ENCODE data around the gene ASMTL. TPM values are rescaled to one million over a fixed set of nuclear protein-coding genes. Genes with fewer than 3 reads are reported as not detected.
"Not testable (repeated sequence)": the region's sequence is repeated elsewhere in the genome, so short reads cannot be mapped to it uniquely, and the experiment has no call there.

The ASMTL gene
- total and polyA plus RNA-seq, 10 donors, result 21.3 to 35.5 (median 27.2) TPM

GRCh38 chrX:1433646-1434357 is 18.9 kb downstream of the ASMTL start:
- DNase-seq, result peak; percentile 61
- Histone ChIP-seq H3K9me3 (peaks cover 0 to 6% (median 0%) of the 10 kb centered on the region in 8 donors), H3K4me1 (no peaks in the 10 kb centered on the region), H3K27ac (no peak overlapping the region), H3K27me3 (replicated peaks in 1 of 7) (no peaks in the 10 kb centered on the region), H3K4me3 (no peak overlapping the region), H3K36me3 (peaks cover 0 to 86% (median 44%) of the 10 kb centered on the region in 6 donors)
- intact Hi-C loops (cut with DNase I; ENCODE audit: low total_unique reads), result no loop called here
- WGBS, 5 donors, result 90 to 97% (median 96%) methylated on average over 16 to 19 of the region's 19 CpGs
- no peak for TF ChIP-seq POLR2A (IDR thresholded peaks at IDR 0.05)
- TF ChIP-seq, protein P1, sequence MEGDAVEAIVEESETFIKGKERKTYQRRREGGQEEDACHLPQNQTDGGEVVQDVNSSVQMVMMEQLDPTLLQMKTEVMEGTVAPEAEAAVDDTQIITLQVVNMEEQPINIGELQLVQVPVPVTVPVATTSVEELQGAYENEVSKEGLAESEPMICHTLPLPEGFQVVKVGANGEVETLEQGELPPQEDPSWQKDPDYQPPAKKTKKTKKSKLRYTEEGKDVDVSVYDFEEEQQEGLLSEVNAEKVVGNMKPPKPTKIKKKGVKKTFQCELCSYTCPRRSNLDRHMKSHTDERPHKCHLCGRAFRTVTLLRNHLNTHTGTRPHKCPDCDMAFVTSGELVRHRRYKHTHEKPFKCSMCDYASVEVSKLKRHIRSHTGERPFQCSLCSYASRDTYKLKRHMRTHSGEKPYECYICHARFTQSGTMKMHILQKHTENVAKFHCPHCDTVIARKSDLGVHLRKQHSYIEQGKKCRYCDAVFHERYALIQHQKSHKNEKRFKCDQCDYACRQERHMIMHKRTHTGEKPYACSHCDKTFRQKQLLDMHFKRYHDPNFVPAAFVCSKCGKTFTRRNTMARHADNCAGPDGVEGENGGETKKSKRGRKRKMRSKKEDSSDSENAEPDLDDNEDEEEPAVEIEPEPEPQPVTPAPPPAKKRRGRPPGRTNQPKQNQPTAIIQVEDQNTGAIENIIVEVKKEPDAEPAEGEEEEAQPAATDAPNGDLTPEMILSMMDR (IDR thresholded peaks at IDR 0.05 in 8 of 11, conservative IDR thresholded peaks at IDR 0.05 in 3 of 11), result no peak
- TF ChIP-seq POLR2AphosphoS5 (IDR thresholded peaks at IDR 0.05), result no peak

DNA sequence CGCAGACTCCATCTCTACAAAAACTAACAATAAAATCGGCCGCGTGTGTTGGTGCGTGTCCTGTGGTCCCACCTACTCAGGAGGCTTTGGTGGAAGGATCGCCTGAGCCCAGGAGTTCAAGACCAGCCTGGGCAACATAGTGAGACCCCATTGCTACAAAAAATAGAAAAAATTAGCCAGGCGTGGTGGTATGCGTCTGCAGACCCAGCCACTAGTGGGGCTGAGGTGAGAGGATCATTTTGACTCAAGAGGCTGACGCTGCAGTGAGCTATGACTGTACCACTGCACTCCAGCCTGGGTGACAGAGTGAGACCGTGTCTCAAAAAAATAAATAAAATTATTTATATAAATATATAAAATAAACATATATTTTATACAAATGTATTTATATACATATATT is 22.3 kb downstream of the ASMTL start:
- 90 to 95% (median 90%) methylated on average over 10 of the region's 10 CpGs for WGBS, 5 donors
- H3K27ac ChIP-seq, result no peak overlapping the region
- no peaks in the 10 kb centered on the region for H3K4me1 ChIP-seq
- DNase-seq, result peak; percentile 7
- no peaks in the 10 kb centered on the region for H3K9me3 ChIP-seq
- no peaks in the 10 kb centered on the region for H3K27me3 ChIP-seq (replicated peaks in 1 of 7)
- intact Hi-C loops (cut with DNase I; ENCODE audit: low total_unique reads), result no loop called here
- TF ChIP-seq POLR2A (IDR thresholded peaks at IDR 0.05) (no peak), POLR2AphosphoS5 (IDR thresholded peaks at IDR 0.05) (no peak)
- TF ChIP-seq, protein P1 (IDR thresholded peaks at IDR 0.05 in 8 of 11, conservative IDR thresholded peaks at IDR 0.05 in 3 of 11), result no peak
- H3K36me3 ChIP-seq, result peaks cover 0 to 76% (median 36%) of the 10 kb centered on the region in 6 donors
- no peak overlapping the region for H3K4me3 ChIP-seq

- peaks cover 0 to 13% (median 8%) of the 10 kb centered on the region in 8 donors for H3K9me3 ChIP-seq
- H3K4me3 ChIP-seq, result no peak overlapping the region
- DNase-seq, result peak; percentile 69
- no peaks in the 10 kb centered on the region for H3K27me3 ChIP-seq (replicated peaks in 1 of 7)
- 94 to 98% (median 95%) methylated on average over 20 to 32 of the region's 32 CpGs for WGBS, 5 donors
- TF ChIP-seq POLR2A (IDR thresholded peaks at IDR 0.05), result no peak
- peak in 1 of 3 donors; percentile 41 for TF ChIP-seq POLR2AphosphoS5 (IDR thresholded peaks at IDR 0.05)
- H3K4me1 ChIP-seq, result no peaks in the 10 kb centered on the region
- H3K36me3 ChIP-seq, result peaks cover 0 to 70% (median 31%) of the 10 kb centered on the region in 6 donors
- intact Hi-C loops (cut with DNase I; ENCODE audit: low total_unique reads), result no loop called here
- H3K27ac ChIP-seq, result no peak overlapping the region
These were observed 25.0 kb downstream of the ASMTL start for GRCh38 chrX:1427756-1428155.

DNA sequence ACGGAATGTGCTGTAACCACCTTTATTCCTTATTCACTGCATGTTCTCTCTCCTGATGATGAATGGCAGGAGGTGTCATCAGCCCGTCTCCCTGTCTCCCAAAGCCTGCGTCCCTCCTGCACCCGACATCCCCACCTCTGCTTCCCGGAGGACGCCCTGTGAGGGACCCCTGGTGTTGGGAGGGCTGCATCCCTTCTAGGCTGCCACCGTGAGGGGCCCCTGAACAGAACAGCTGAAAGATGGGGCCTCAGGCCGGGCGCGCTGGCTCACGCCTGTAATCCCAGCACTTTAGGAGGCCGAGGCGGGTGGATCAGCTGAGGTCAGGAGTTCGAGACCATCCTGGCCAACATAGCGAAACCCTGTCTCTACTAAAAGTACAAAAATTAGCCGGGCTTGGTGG is 26.4 kb downstream of the ASMTL start:
- H3K4me1 ChIP-seq; H3K27ac ChIP-seq; H3K27me3 ChIP-seq (replicated peaks in 1 of 7); H3K4me3 ChIP-seq; intact Hi-C loops (cut with DNase I; ENCODE audit: low total_unique reads): not testable (repeated sequence)
- peak in 1 of 3 donors; percentile 25 for TF ChIP-seq POLR2AphosphoS5 (IDR thresholded peaks at IDR 0.05)
- Histone ChIP-seq H3K36me3 (peaks cover 0 to 72% (median 40%) of the 10 kb centered on the region in 6 donors), H3K9me3 (peaks cover 3 to 28% (median 22%) of the 10 kb centered on the region in 8 donors)
- 90 to 93% (median 92%) methylated on average over 13 to 16 of the region's 16 CpGs for WGBS, 5 donors
- DNase-seq, result peak; percentile 59

- no peak overlapping the region for H3K27ac ChIP-seq
- H3K27me3 ChIP-seq (replicated peaks in 1 of 7), result no peaks in the 10 kb centered on the region
- peaks cover 0 to 77% (median 42%) of the 10 kb centered on the region in 6 donors for H3K36me3 ChIP-seq
- TF ChIP-seq POLR2A (IDR thresholded peaks at IDR 0.05) (no peak), POLR2AphosphoS5 (IDR thresholded peaks at IDR 0.05) (no peak)
- H3K4me1 ChIP-seq, result no peaks in the 10 kb centered on the region
- H3K4me3 ChIP-seq, result no peak overlapping the region
- H3K9me3 ChIP-seq, result peaks cover 3 to 28% (median 23%) of the 10 kb centered on the region in 8 donors
- intact Hi-C loops (cut with DNase I; ENCODE audit: low total_unique reads), result no loop called here
- WGBS, 5 donors, result 78 to 89% (median 79%) methylated on average over 10 of the region's 10 CpGs
- peak; percentile 39 for DNase-seq
These were observed 27.3 kb downstream of the ASMTL start for GRCh38 chrX:1425381-1425780.
